Measurements from ENCODE around the gene FER.
"Not testable (repeated sequence)": the region's sequence is repeated elsewhere in the genome, so short reads cannot be mapped to it uniquely, and the experiment has no call there.

The FER gene

DNA sequence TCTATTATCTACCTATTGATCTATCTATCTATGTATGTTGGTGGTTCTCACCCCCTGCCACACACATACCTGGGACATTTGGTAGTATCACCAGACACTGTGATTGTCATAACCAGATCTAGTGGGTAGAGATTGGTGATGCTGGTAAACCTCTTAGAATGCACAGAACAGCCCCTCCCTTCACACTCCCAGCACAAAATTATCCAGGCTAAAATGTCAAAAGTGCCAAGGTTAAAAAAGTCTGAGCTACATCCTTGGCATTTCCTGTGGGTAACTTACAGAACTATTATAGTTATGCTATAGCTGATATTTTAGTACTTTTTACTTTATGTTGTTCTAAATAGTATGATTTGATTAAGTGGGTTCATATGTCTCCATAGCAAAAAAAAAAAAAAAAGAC, 151.0 kb downstream of the FER start:
- DNase-seq, result no peak

DNA sequence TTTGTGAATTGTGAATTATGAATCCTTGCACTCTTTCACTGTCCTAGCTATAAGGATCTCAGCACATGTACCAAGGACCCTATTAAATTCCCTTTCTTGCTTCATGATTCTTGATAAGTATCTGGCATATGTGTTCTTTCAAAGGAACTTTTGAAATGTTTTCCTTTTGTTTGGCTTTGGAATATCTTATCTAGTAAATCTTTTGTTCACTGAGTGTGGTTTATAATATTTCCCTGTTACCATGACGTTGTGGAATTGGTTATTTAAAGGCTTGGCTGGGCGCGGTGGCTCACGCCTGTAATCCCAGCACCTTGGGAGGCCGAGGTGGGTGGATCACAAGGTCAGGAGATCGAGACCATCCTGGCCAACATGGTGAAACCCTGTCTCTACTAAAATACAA, 151.5 kb downstream of the FER start:
- DNase-seq, result not testable (repeated sequence)

DNA sequence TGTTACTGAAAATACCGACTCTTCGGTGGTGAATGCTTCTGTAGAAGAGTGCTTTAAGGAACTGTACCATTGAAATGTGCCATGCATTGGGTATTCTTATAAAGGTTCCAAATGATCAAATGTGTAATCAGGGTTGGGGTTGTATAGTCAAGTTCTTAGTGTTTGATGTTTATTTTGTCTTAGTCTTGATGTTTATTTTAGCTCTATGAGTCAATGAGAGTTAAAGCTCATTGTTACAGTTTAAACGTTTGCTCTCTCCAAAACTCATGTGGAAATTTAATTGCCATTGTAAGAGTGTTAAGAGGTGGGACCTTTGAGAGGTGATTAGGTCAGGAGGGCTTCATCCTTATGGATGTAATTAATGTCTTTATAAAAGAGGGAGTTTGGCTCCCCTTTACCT, 153.0 kb downstream of the FER start:
- no peak for DNase-seq

DNA sequence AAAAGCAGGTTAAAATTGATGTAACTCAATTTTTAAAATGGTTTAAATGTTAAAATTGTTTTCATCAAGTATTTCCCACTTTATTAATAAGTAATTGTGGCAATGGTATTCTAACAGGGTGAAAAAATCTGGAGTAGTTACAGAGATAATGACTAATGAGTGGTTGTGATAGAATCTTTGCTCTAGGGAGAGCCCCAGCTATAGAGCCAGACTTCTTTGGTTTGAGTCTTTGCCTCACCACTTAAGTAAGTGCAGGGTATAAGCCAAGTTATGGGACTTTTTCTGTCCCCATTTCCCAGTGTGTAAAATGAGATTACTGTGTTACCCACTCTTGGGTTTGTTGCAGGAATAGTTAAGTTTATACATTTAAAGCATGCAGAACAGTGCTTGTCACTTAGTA, 158.1 kb downstream of the FER start:
- DNase-seq, result no peak

DNA sequence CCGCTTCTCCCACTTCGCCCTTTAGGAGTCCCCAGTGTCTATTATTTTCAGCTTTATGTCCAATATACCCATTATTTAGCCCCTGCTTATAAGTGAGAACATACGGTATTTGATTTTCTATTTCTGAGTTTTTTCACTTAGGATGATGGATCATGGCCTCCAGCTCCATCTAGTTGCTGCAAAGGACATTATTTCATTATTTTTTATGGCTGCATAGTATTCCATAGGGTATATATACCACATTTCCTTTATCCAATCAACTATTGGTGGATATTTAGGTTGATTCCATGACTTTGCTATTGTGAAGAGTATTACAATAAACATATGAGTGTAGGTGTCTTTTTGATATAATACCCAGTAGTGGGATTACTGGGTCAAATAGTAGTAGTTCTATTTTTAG, 162.9 kb downstream of the FER start:
- DNase-seq, result no peak

DNA sequence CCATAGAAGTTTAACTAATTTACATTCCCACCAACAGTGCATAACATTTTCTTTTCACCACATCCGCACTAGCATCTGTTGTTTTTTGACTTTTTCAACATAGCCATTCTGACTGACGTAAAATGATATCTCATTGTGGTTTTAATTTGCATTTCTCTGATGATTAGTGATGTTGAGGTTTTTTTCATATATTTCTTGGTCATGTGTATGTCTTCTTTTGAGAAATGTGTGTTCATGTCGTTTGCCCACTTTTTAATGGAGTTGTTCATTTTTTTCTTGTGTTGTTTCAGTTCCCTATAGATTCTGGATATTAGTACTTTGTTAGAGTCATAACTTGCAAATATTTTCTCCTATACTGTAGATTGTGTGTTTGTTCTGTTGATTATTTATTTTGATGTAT, 163.4 kb downstream of the FER start:
- DNase-seq, result peak; percentile 6

DNA sequence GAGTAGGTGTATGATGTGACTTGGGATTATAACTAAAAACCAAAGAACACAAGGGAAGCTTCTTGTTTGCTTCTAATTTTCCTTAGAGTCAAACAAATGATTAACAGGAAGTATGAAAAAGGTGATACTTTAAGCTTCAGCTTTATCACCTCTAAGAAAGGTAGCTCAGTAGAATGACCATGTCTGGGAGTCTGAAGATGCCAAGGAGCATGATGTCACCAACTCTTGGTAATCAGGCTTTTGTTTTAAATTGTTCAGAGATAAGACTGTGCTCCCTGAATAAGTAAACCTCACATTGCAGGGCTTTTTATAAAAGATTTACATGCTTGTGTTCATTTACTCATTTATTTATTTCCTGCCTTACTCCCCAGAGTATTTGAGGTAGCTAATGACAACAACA, 169.9 kb downstream of the FER start:
- DNase-seq, result no peak

DNA sequence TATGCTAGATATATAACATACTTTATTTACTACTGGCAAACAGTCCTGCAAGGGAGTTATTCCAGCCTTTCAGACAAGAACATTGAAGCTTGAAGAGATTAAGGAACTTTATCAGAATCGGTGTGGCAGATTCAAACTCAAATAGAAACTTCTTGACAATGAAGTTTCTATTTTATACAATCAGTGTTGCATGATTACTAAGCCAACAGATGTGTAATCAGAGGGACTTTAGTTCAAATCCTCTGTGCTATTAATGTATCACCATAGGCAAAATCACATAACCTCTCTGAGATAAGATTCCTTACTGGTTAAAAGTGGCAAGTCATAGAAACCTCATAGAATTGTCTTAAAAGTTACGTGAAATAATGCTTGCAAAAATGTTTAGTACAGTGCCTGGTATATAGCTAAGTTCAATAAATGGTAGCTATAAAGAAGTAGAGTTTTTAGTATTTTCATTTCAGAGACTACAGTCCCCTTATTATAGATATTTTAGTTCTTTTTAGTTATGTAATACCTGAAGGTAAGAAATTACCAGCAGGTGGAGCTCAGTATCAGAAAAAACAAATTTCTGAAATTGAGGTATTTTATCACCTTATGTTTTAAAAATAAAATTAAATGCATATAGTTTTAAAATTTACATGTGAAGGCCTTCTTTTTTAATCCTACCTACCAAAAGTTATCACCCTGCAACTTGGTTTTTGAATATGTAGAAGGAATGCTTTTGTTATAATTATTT, 172.1 kb downstream of the FER start:
- DNase-seq, result no peak

DNA sequence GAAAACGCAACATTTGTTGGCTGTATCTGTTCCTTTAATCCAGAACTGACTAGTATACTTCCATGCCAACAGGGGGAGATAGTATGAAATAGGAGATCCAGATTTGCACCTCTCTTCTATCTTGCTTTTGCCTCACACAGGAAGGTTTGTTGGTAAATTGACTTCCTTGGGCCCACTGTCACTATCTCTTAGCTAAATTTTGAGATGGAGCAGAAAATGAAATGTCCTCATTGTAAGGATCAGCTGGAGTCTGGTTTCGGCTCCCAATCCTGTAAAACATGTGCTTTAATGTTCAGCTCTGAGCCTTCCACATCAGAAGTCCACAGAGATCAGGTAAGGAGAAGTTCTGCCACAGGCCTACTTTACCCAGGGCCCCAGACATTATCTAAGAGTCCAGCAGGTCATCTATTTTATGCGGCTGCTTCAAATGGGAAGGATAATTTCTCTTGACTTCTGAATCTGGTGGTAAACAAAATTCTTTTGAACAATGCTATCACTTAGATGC, 176.8 kb downstream of the FER start:
- DNase-seq, result peak; percentile 2

DNA sequence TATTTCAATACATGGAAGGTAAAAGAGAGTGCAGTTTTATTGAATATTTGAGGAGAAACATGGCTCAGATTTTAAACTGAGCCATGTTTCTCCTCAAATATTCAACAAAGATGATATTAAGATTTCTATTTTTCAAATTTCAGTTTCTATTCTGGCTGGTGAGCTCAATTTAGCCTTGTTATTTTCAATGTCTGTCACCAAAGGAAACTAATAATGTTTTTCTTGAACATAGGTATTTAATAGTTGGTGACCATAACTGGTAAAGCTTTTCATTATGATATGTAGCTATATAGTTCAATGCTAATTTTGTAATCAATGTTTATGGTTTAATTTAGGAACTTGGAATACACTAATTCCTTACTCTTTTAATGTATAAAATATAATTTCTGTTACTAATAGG, 177.4 kb downstream of the FER start:
- no peak for DNase-seq

DNA sequence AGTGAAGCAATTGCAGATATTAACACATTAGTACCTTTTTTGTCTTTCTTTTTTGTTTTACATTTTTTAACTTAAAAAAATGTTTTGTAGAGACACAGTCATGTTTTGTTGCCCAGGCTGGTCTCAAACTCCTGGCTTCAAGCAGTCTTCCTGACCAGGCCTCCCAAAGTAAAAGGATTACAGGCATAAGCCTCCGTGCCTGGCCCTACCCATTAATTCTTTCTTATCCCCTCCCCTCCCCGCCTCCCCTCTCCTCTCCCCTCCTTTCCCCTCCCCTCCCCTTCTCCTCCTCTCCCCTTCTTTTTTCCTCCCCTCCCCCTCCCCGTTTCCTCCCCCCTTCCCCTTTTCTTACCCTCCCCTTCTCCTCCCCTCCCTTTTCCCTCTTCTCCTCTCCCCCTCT, 182.4 kb downstream of the FER start:
- no peak for DNase-seq

DNA sequence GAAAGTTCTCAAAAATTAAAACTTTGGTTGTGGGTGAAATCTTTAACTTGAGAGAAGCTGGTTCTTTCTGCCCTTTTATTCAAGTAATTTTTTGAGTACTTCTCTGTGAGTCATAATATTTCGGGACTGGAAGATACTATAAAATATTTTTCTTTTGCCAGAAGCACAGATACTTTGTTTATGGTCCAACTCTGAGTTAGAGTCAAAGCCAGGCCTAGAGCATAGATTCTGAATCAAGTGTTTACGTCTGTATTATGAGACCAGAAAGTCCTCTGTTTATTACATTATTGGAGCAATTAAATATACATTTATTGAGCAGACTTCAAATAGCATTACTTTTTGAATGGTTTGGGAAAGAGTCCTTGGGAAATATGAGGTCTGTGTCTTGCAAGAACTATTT, 187.9 kb downstream of the FER start:
- DNase-seq, result no peak

DNA sequence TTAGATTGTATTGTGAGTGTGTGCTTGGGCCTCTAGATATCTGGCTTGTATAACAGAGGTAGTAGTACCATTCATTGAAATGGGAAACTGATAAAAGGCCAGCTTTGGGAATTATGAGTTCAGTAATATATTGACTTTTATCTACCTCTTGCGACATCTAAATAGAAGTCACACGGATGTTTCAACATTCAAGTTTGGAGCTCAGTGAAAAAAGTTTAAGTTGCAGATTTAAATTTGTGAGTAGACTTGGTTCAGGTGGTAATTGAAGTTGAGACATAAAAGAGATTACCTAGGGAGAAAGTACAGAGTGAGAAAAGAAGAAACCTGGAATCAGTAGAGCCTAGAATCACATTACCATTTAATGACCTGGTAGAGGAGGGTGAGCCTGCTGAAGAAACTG, 189.5 kb downstream of the FER start:
- DNase-seq, result no peak

DNA sequence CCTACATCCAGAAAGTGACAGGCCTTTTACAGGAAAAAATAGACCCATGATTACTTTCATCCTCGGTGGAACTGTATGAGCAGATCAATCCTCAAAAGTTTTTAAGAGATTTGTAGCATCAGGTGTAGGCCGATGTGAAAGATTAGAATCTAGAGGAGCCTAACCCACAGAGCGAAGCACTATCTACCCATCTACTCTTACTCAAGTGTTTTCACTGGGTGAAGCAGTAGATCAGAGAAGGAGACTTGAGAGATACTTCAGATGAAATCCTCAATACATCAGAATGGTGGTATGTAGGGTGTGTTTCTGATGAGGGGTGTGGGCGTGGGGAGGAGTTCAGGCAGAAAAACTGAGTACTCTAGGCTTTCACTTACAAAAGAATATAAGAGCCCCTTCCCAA, 192.8 kb downstream of the FER start:
- no peak for DNase-seq

DNA sequence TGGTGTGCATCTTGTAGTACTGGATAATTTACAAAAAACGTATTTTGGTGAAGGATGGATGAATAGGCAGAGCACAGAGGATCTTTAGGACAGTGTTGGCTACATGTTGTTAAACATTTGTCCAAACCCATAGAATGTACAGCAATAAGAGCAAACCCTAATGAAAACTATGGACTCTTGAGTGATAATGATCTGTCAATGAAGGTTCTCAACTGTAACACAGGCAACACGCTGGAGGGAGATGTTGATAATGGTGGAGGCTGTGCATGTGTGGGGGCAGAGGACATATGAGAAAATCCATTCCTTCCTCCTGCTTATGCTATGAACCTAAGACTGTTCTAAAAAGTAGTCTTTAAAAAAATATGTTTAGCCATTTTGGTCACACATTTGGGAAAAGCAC, 194.0 kb downstream of the FER start:
- no peak for DNase-seq

DNA sequence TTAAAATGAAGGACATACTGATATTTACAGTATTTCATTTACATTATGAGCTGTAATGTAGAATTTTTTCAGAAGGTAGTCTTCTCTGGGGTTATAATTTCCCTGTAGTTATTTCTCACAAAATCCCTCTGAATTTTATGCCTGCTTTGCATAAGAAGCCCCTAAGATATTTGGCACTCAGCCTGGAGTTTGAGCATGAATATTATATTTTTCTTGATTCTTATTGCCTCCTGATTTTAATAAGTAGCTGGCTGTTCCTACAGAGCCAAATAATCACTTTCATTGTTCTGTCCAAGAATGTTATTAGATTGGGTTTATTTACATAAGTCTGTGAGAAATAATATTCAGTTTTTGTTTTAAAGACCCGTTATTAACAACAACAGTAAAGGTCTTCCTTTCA, 195.0 kb downstream of the FER start:
- DNase-seq, result no peak

DNA sequence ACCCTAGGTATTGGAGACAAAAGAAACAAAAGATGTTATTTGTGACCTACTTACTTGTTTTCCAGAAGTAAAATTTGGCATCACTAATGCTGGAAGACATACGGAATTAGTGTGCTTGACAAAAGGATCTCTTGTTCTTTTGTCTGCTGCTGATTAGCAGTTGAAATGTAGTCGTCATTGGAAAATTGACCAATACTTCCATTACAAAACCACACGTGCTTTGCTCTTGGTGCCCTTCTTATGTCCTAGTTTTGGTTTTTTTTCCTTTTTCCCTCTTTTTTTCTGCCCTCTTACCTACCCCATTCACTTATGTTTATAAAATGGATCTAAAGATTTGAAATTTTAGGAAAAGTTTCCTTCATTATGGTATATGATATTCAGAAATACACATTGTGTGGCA, 197.4 kb downstream of the FER start:
- DNase-seq, result no peak

DNA sequence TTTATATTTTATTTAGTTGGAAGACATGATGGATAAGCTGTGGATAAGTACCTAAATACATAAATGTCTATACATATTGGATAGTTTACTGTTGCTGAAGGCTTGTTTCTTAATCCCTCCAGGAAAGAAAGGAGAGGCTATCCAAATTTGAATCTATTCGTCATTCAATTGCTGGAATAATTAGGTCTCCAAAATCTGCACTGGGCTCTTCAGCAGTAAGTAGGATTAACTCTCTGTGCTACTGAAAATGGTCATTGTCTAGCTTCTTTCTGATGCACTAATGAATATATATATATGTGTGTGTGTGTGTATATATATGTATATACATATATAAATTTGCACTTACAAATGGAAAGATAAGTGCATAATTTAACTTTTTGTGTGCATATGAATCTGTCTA, 198.3 kb downstream of the FER start:
- DNase-seq, result no peak

DNA sequence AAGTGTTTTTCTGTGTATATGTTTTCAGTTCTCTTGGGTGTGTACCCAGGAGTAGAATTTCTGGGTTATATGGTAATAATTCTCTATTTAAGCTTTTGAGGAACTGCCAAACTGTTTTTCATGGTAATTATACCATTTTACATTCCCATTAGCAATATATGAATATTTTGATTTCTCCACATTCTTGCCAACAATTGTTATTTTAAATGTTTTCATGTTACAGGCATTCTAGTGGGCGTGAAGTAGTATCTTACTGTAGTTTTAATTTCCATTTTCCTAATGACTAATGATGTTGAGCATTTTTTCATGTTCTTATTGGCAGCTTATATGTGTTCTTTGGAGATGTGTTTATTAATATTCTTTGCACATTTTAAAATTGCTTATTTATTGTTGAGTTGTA, 199.5 kb downstream of the FER start:
- no peak for DNase-seq

DNA sequence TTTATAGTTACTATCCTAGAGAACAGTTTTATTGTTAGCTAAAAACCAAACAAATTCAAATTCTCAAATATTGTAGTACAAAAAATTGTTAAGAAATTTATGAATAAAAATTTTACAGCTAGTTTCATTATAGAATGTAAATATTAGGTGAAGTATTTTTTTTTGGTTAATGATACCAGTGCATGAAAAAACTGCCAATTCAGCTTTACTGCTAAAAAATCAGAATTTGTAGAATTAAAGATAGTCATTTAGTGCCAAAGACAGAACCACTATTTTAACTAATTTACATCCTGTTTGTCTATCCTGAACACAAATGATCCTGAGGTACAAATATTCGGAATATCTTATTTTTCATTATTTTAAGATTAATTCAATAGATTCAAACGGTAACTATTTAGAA, 202.6 kb downstream of the FER start:
- no peak for DNase-seq

DNA sequence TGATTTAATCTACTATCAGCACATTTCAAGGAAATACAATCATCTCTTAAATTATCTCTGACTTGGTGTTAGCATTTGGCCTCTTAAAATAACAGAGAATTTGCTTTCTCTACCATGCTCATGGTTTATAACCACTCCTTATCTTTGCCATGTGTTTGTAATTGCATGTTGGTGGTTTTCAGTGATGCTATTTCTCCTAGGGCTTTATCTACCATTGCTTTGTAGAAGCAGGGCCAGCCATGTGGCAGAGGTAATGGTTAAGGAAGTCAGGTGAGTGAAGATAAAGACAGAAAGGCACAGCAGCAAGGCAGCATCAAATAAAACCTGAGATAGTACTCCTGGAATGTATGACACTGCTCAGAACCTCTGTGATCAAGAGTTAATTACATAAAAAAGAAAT, 206.2 kb downstream of the FER start:
- no peak for DNase-seq

DNA sequence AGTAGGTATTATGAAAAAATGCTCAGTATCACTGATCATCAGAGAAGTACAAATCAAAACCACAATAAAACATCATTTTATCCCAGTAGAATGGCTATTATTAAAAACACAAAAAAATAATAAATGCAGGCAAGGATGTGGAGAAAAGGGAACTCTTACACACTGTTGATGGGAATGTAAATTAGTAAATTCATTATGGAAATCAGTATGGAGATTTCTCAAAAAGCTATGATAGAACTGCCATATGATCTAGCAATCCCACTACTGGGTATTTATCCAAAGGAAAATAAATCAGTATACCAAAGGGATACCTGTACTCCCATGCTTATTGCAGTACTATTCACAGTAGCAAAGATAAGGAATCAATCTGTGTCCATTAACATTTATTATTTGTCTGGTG, 209.6 kb downstream of the FER start:
- DNase-seq, result no peak

DNA sequence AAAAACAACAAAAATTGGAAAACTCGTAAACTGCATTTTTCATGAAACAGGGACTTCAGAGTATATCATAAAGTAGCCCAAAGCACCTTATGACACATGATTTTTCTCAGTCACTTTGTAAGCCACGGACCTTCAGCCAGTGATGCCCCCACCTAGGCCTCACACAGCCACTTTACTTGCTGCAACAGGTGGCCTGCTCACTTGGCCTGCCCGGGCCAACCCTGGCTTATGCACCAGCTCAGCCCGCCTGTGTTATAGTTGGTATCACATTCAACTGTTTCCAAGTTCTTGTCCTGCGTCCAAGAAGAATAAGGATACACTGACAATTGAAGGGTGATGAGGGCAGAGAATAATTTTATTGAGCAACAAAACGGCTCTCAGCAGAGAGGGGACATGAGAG, 219.2 kb downstream of the FER start:
- no peak for DNase-seq

DNA sequence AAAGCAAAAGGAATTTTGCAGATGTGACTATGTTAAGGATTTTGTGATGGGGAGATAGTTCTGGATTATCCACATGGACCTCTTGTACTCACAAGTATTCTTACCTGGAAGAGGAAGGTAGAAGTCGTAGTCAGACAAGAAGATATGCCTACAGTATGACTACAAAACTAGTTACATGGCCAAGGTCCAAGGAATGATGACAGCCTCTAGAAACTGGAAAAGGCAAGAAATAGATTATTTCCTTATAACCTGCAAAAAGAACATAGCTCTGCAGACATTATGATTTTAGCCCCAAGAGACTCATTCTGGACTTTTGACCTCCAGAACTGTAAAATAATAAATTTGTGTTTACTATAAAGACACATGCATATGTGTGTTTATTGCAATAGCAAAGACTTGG, 226.9 kb downstream of the FER start:
- no peak for DNase-seq

DNA sequence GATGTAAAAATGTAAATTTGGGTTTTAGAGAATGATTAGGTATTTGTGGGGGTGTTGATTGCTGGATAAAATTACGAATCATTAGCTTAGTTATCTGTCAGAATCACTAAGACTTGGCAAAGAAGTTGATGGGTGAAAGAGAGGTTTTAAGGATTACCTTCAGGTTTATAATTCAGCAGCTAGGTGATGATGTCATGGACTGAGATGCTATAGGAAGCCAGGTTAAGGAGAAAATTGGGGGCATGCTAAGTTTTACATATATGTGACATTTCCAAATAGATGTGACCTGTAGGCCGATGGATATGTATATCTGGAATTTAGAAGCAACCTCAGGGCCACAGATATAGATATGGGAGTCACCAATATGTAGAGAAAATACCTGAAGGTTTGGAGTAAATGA, 228.0 kb downstream of the FER start:
- no peak for DNase-seq
